ENCODE measurements around the gene AR.

Gene AR

GRCh38 chrX:67727576-67727975, 183.8 kb downstream of the AR start:
- DNase-seq (ENCODE audit: low read depth), result no peak

DNA sequence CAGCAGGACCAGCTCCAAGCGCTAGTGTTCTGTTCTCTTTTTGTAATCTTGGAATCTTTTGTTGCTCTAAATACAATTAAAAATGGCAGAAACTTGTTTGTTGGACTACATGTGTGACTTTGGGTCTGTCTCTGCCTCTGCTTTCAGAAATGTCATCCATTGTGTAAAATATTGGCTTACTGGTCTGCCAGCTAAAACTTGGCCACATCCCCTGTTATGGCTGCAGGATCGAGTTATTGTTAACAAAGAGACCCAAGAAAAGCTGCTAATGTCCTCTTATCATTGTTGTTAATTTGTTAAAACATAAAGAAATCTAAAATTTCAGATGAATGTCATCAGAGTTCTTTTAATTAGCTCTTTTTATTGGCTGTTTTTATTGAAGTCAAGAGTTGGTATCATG, 186.5 kb downstream of the AR start:
- no peak for DNase-seq (ENCODE audit: low read depth)

DNA sequence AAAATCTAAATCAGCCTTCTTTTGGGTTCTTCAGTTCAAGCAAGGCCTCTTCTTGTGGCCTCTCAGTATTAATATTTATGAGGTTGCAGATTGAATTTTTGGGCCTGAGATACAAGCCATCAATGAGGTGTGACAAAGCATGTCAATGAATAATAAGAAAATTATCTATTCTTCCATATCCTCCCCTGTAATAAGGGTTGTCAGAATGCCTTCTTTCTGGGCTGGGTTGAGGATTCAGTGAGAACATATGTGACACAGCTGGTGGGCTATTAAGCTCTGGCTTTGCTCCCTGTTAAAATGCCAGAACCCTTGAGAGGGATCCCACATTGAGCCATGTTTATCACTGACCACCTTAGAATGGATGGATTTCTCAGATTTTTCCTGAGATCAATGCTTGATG, 187.2 kb downstream of the AR start:
- DNase-seq (ENCODE audit: low read depth), result no peak

DNA sequence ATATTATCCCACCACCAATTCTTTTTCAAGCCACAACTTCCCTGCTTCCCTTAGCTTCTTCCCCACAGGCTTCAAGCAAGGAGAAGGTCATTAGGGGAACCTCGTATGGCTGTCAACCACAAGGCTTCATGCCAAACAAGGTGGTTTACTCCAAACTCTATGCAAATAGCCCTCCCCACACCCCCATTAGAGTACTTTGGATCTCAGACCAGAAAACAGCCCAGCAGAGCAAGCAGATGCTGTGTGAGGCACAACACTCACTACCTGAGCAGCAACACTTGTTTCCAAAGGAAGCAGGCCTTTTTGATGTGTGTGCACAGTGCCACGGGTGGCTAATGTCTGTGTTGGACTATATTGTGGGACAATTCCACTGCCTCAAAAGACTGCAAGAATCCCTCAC, 189.0 kb downstream of the AR start:
- no peak for DNase-seq (ENCODE audit: low read depth)

- DNase-seq (ENCODE audit: low read depth), result no peak
Measured at GRCh38 chrX:67734111-67734753, 190.4 kb downstream of the AR start.

GRCh38 chrX:67749536-67749935, 205.7 kb downstream of the AR start:
- DNase-seq (ENCODE audit: low read depth), result no peak

- no peak for DNase-seq (ENCODE audit: low read depth)
Measured at GRCh38 chrX:67750694-67751093, 206.9 kb downstream of the AR start.

DNA sequence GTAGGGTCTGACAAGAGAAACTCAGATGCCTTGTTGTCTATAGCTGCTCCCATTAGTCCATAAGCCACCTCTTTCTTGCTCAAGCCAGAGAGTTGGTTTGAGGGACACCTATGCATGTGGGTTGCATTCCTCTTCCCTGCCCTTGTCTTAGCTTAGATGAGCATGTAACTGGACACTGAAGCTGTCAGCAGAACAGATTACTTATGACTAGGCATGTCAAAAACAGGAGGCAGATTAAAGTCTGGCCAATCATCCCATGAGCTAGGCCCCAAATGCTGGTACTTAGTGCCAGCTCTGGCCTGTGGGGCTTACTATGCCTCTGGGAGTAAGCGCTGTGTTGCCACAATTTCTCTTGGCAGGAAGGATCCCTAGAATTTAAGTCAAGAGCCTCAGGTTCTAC, 215.2 kb downstream of the AR start:
- DNase-seq (ENCODE audit: low read depth), result no peak

GRCh38 chrX:67777148-67777547, 233.3 kb downstream of the AR start:
- no peak for DNase-seq (ENCODE audit: low read depth)

DNA sequence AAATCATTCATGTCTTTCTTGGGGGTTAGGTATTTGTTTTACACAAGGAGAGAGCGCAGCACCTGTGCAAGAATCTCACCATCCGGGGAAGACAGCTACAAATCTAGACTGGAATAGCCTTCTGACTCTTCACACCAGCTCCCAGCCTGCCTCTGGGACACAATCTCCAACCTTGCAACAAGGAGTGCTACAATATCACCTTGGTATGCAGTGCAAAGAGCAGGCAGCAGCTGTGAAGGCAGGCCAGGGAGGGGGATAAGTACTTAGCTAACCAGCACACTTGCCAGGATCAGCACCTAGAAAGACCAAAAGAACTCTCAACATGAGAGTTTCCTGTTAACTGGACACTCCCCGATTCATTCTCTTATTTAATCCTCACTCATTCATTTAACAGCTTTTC, 235.3 kb downstream of the AR start:
- no peak for DNase-seq (ENCODE audit: low read depth)

Measured in activated T-cell treated with anti-CD3 and anti-CD28 coated beads for 24 hours (primary cell).